ENCODE measurements around the gene TESK1. TPM values are rescaled to one million over a fixed set of nuclear protein-coding genes. Genes with fewer than 3 reads are reported as not detected.

The TESK1 gene
- total and polyA plus RNA-seq, 2 donors = 9.3 to 32.8 TPM

DNA sequence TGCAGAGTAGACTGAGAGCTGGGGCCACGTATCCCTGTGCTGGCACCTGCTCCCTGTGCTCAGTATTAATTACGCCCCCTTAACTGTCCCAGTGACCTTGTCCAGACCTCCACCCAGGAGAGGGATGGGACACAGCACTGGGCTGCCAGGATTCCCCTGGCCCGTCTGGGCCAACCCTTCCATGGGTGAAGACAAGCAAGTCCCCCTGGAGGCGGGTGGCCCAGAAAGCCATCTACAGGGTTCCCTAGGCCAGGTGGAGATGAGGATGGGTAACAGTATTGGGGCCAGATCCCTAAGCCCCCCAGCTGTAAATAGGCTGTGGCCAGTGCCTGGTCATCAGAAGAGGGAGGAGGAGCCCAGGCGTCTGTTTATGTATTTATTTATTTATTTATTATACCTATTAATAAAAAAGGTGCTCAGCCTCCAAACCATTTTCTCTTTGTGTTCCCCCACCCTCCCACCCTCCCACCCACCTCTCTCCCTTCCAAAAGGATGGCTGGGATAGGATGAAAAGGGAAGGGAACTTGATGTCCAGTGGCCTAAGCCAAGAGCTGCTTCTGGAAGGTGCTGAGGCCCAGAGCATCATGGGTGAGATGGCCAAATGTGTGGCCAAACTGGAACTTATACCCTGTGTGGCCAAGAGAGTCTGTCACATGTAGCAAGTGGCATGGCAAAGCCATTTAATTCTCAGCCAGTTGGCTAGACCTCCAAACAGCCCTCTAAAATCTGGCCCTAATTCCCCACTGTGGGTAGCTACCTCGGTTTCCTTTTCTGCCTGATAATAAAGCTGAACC, 43.4 kb upstream of the TESK1 start:
- WGBS = 99% methylated on average over 6 of the region's 6 CpGs
- DNase-seq (ENCODE audit: low read depth in 6 of 9, low spot score in 9 of 9) = no peak
- H3K27me3 ChIP-seq (ENCODE audit: control insufficient read depth in 2 of 2, insufficient read depth in 1 of 2, low read length in 1 of 2) = no peaks in the 10 kb centered on the region
- no peaks in the 10 kb centered on the region for H3K4me1 ChIP-seq (ENCODE audit: control insufficient read depth in 2 of 2, insufficient read depth in 2 of 2, low read length in 2 of 2)
- H3K27ac ChIP-seq (ENCODE audit: low read depth in 1 of 2, low read length in 1 of 2) = no peak overlapping the region
- no peaks in the 10 kb centered on the region for H3K9me3 ChIP-seq (ENCODE audit: control insufficient read depth in 2 of 2, insufficient read depth in 1 of 2, low read length in 1 of 2)
- H3K4me3 ChIP-seq (ENCODE audit: low read length in 2 of 2) = no peak overlapping the region
- no peaks in the 10 kb centered on the region for H3K36me3 ChIP-seq (ENCODE audit: control insufficient read depth in 2 of 2, insufficient read depth in 2 of 2, low read length in 1 of 2)

DNA sequence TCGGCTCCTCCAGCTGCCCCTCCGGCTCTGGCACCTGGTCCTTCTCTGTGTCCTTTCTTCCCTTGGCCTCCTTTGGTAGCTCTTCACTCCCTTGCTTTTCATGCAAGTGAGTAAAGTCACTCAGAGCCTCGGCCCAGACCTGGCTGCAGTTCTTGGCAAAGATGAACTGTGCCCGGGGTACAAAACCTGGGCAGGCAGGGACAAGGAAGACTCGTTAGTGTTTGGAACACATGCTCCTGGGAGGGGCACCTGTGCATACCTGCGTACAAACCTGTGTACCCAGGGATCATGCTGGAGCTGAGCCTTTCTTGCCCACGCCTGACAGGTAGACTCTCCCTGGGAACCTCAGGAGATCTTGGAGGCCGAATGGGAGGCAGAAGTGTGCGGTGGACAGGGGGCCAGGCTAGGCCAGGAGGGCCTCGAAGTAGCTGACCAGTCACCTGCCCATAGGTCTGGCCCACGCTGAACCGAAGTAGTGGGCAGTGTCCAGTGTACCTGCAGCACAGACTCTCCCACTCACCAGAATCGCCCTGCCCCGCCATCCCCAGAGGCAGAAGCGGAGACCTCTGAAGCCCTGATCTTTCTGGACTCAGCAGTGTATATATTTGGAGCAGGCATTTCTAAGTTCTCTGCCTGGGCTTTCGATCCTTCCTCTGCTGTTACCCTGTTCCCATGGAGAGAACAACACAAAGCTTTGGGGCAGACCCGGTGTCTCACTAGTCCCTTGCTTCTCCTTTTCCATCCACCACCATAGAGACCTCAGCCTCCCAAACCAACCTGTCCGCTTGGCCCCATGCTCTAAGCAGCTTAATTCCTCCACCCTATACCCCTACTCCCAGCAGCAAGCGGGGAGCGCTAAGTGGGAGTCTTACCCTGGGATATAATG, 41.9 kb upstream of the TESK1 start:
- no peaks in the 10 kb centered on the region for H3K36me3 ChIP-seq (ENCODE audit: control insufficient read depth in 2 of 2, insufficient read depth in 2 of 2, low read length in 1 of 2)
- DNase-seq (ENCODE audit: low read depth in 6 of 9, low spot score in 9 of 9) = no peak
- no peak overlapping the region for H3K27ac ChIP-seq (ENCODE audit: low read depth in 1 of 2, low read length in 1 of 2)
- no peaks in the 10 kb centered on the region for H3K4me1 ChIP-seq (ENCODE audit: control insufficient read depth in 2 of 2, insufficient read depth in 2 of 2, low read length in 2 of 2)
- WGBS = 96% methylated on average over 20 of the region's 20 CpGs
- no peaks in the 10 kb centered on the region for H3K27me3 ChIP-seq (ENCODE audit: control insufficient read depth in 2 of 2, insufficient read depth in 1 of 2, low read length in 1 of 2)
- H3K4me3 ChIP-seq (ENCODE audit: low read length in 2 of 2) = no peak overlapping the region
- no peaks in the 10 kb centered on the region for H3K9me3 ChIP-seq (ENCODE audit: control insufficient read depth in 2 of 2, insufficient read depth in 1 of 2, low read length in 1 of 2)

DNA sequence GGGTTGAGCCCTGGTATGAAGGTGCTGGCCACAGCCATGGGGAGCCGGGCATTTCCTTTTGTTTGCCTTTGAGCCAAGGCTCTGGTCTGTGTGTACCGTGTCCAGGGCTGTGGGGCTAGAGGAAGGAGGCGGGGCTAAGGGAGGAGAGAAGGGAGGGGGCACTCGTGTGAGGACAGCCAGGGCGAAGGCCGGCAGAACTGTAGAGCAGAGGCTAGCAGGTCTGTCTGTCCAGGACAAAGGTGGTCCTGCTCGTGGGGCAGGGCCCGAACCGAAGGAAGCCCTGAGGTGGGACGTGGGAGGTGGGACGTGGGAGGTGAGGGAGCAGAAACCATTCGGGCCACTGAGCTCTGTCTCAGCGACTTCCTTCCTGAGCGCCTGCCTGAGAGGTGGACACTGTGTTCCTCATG, 41.3 kb upstream of the TESK1 start:
- Histone ChIP-seq H3K36me3 (ENCODE audit: control insufficient read depth in 2 of 2, insufficient read depth in 2 of 2, low read length in 1 of 2) (no peaks in the 10 kb centered on the region), H3K4me1 (ENCODE audit: control insufficient read depth in 2 of 2, insufficient read depth in 2 of 2, low read length in 2 of 2) (no peaks in the 10 kb centered on the region), H3K27ac (ENCODE audit: low read depth in 1 of 2, low read length in 1 of 2) (no peak overlapping the region), H3K27me3 (ENCODE audit: control insufficient read depth in 2 of 2, insufficient read depth in 1 of 2, low read length in 1 of 2) (no peaks in the 10 kb centered on the region), H3K4me3 (ENCODE audit: low read length in 2 of 2) (no peak overlapping the region), H3K9me3 (ENCODE audit: control insufficient read depth in 2 of 2, insufficient read depth in 1 of 2, low read length in 1 of 2) (no peaks in the 10 kb centered on the region)
- 81% methylated on average over 14 of the region's 14 CpGs for WGBS
- DNase-seq (ENCODE audit: low read depth in 6 of 9, low spot score in 9 of 9) = no peak

DNA sequence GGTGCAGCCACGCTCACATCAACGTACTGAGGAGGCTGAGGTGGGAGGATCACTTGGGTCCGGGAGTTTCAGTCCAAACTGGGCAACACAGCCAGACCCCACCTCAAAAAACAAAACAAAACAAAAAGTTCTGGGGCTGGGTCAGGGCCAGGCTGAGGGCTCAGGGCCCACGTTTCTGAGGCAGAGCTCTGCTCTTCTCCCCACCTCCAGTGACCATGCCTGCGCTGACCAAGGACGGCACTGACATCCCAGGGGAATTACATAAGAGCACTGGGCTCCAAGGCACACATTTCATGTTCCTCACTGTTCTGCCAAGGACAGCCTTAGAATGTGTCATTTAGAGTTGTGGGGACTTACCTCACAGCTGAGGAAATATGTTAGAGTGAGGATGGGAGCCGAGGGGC, 40.4 kb upstream of the TESK1 start:
- H3K9me3 ChIP-seq (ENCODE audit: control insufficient read depth in 2 of 2, insufficient read depth in 1 of 2, low read length in 1 of 2) = no peaks in the 10 kb centered on the region
- DNase-seq (ENCODE audit: low read depth in 6 of 9, low spot score in 9 of 9) = no peak
- WGBS = 96% methylated on average over 7 of the region's 7 CpGs
- no peaks in the 10 kb centered on the region for H3K36me3 ChIP-seq (ENCODE audit: control insufficient read depth in 2 of 2, insufficient read depth in 2 of 2, low read length in 1 of 2)
- H3K4me1 ChIP-seq (ENCODE audit: control insufficient read depth in 2 of 2, insufficient read depth in 2 of 2, low read length in 2 of 2) = no peaks in the 10 kb centered on the region
- H3K4me3 ChIP-seq (ENCODE audit: low read length in 2 of 2) = no peak overlapping the region
- H3K27me3 ChIP-seq (ENCODE audit: control insufficient read depth in 2 of 2, insufficient read depth in 1 of 2, low read length in 1 of 2) = no peaks in the 10 kb centered on the region
- no peak overlapping the region for H3K27ac ChIP-seq (ENCODE audit: low read depth in 1 of 2, low read length in 1 of 2)

DNA sequence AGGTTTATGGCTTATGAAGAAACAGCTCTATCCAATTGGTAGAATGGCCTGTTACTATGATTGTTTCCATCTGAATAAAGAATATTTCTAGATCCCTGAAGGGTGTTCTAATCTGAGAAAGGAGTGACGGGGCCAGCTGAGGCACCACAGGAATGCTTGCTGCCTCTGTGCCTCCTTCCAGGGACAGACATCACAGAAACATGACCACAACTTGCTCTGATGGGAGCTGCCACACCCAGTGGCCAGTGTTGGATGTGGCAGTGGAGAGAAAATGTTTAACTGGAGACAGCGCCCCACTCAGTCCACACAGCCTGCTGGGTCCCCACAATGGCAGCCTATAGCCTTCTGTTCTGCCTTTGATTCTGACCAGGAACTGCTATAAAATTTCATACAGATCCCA, 38.6 kb upstream of the TESK1 start:
- no peaks in the 10 kb centered on the region for H3K27me3 ChIP-seq (ENCODE audit: control insufficient read depth in 2 of 2, insufficient read depth in 1 of 2, low read length in 1 of 2)
- no peaks in the 10 kb centered on the region for H3K9me3 ChIP-seq (ENCODE audit: control insufficient read depth in 2 of 2, insufficient read depth in 1 of 2, low read length in 1 of 2)
- over 99% methylated on average over 2 of the region's 2 CpGs for WGBS
- H3K36me3 ChIP-seq (ENCODE audit: control insufficient read depth in 2 of 2, insufficient read depth in 2 of 2, low read length in 1 of 2) = no peaks in the 10 kb centered on the region
- DNase-seq (ENCODE audit: low read depth in 6 of 9, low spot score in 9 of 9) = no peak
- H3K27ac ChIP-seq (ENCODE audit: low read depth in 1 of 2, low read length in 1 of 2) = no peak overlapping the region
- H3K4me3 ChIP-seq (ENCODE audit: low read length in 2 of 2) = no peak overlapping the region
- H3K4me1 ChIP-seq (ENCODE audit: control insufficient read depth in 2 of 2, insufficient read depth in 2 of 2, low read length in 2 of 2) = no peaks in the 10 kb centered on the region

DNA sequence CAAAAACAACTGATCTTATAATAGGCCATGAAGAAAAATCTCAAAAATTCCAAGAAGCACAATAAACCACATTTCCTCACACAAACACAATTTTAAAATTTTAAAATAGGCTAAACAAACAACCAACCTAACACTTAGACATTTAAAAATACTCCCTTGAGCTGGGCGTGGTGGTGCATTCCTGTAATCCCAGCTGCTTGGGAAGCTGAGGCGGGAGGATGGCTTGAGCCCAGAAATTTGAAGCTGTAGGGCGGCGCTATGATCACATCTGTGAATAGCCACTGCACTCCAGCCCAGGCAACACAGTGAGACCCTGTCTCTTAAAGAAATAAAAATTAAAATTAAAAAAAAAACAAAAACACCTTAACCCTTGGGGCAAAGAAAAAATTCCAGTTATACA, 36.9 kb upstream of the TESK1 start:
- 98% methylated on average over 4 of the region's 4 CpGs for WGBS
- H3K4me3 ChIP-seq (ENCODE audit: low read length in 2 of 2) = no peak overlapping the region

DNA sequence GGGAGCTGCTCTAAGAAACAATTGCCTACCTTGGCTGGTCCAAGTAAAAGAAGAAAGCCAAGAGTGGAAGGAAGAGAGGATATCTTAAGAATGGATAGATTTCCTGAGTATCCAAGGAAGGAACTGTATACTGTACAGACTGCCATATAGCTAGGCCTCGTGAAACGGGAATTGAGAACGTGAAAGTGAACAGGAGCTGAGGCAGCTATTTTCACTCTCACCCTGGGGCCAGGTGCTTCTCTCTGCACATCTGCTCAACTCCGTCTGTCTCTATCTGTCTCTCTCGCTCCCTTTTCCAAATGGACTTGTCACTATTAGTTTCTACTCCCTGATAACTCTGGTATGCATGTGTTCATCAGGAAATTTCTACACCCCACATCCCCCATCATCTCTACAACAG, 35.9 kb upstream of the TESK1 start:
- Histone ChIP-seq H3K9me3 (ENCODE audit: control insufficient read depth in 2 of 2, insufficient read depth in 1 of 2, low read length in 1 of 2) (no peaks in the 10 kb centered on the region), H3K4me1 (ENCODE audit: control insufficient read depth in 2 of 2, insufficient read depth in 2 of 2, low read length in 2 of 2) (no peaks in the 10 kb centered on the region), H3K27me3 (ENCODE audit: control insufficient read depth in 2 of 2, insufficient read depth in 1 of 2, low read length in 1 of 2) (no peaks in the 10 kb centered on the region), H3K4me3 (ENCODE audit: low read length in 2 of 2) (no peak overlapping the region), H3K36me3 (ENCODE audit: control insufficient read depth in 2 of 2, insufficient read depth in 2 of 2, low read length in 1 of 2) (no peaks in the 10 kb centered on the region), H3K27ac (ENCODE audit: low read depth in 1 of 2, low read length in 1 of 2) (no peak overlapping the region)
- DNase-seq (ENCODE audit: low read depth in 6 of 9, low spot score in 9 of 9) = no peak
- 95% methylated on average over 5 of the region's 5 CpGs for WGBS

More for the DNA sequence above, 36.9 kb upstream of the TESK1 start:
- Histone ChIP-seq H3K36me3 (ENCODE audit: control insufficient read depth in 2 of 2, insufficient read depth in 2 of 2, low read length in 1 of 2) (no peaks in the 10 kb centered on the region), H3K9me3 (ENCODE audit: control insufficient read depth in 2 of 2, insufficient read depth in 1 of 2, low read length in 1 of 2) (no peaks in the 10 kb centered on the region), H3K4me1 (ENCODE audit: control insufficient read depth in 2 of 2, insufficient read depth in 2 of 2, low read length in 2 of 2) (no peaks in the 10 kb centered on the region), H3K27me3 (ENCODE audit: control insufficient read depth in 2 of 2, insufficient read depth in 1 of 2, low read length in 1 of 2) (no peaks in the 10 kb centered on the region), H3K27ac (ENCODE audit: low read depth in 1 of 2, low read length in 1 of 2) (no peak overlapping the region)
- no peak for DNase-seq (ENCODE audit: low read depth in 6 of 9, low spot score in 9 of 9)

DNA sequence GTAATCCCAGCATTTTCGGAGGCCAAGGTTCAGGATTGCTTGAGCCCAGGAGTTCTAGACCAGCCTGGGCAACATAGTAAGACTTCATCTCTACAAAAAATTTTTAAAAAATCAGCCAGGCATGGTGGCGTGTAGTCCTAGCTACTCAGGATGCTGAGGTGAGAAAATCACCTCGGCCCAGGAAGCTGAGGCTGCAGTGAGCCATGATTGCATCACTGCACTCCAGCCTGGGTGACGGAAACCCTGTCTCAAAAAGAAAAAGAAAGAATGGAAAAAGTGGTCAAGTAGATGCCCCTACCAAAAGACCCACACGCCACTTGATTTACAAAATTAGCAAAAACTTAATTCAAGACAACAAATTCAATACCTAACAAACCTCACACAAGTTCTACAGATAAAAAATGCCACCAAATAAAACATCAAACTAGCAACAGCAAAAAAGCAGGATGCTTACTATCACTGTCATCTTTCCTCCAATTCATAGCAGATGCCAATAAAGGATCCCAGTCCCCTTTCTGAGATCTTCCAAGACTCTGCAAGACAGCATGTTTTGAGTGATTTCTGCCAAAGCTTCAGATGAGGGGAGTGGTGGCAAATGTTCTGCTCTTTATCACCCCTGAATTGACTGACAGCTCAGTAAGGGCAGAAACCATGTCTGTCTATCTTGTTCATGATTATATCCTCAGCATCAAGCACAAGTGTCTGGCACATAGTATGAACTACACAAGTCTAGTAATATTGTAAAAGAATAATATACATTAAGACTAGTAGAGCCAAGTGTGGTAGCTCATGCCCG, 34.2 kb upstream of the TESK1 start:
- Histone ChIP-seq H3K4me3 (ENCODE audit: low read length in 2 of 2) (no peak overlapping the region), H3K27ac (ENCODE audit: low read depth in 1 of 2, low read length in 1 of 2) (no peak overlapping the region), H3K27me3 (ENCODE audit: control insufficient read depth in 2 of 2, insufficient read depth in 1 of 2, low read length in 1 of 2) (no peaks in the 10 kb centered on the region), H3K4me1 (ENCODE audit: control insufficient read depth in 2 of 2, insufficient read depth in 2 of 2, low read length in 2 of 2) (no peaks in the 10 kb centered on the region), H3K9me3 (ENCODE audit: control insufficient read depth in 2 of 2, insufficient read depth in 1 of 2, low read length in 1 of 2) (no peaks in the 10 kb centered on the region), H3K36me3 (ENCODE audit: control insufficient read depth in 2 of 2, insufficient read depth in 2 of 2, low read length in 1 of 2) (no peaks in the 10 kb centered on the region)
- no peak for DNase-seq (ENCODE audit: low read depth in 6 of 9, low spot score in 9 of 9)
- WGBS = 89% methylated on average over 6 of the region's 6 CpGs

Measured in thymus (tissue), 11 donors.